Measurements from ENCODE around the gene CACNA1B.

The CACNA1B gene

GRCh38 chr9:137924761-137925369, 47.3 kb downstream of the CACNA1B start:
- DNase-seq: no peak

GRCh38 chr9:137943655-137944054, 66.1 kb downstream of the CACNA1B start:
- DNase-seq: no peak

GRCh38 chr9:137945581-137945980, 68.0 kb downstream of the CACNA1B start:
- no peak for DNase-seq

GRCh38 chr9:137946993-137947392, 69.4 kb downstream of the CACNA1B start:
- no peak for DNase-seq

- no peak for DNase-seq
Observed at GRCh38 chr9:137948642-137949041, 71.1 kb downstream of the CACNA1B start.

GRCh38 chr9:137949260-137949659, 71.7 kb downstream of the CACNA1B start:
- DNase-seq: no peak

- no peak for DNase-seq
Observed at GRCh38 chr9:137951107-137951506, 73.5 kb downstream of the CACNA1B start.

- DNase-seq: no peak
Observed at GRCh38 chr9:137951597-137952490, 74.3 kb downstream of the CACNA1B start.

GRCh38 chr9:137952976-137953666, 75.5 kb downstream of the CACNA1B start:
- DNase-seq: no peak

- DNase-seq: no peak
Observed at GRCh38 chr9:137953683-137954438, 76.3 kb downstream of the CACNA1B start.

GRCh38 chr9:137955224-137955570, 77.6 kb downstream of the CACNA1B start:
- no peak for DNase-seq

- no peak for DNase-seq
Observed at GRCh38 chr9:137955586-137955985, 78.0 kb downstream of the CACNA1B start.

- DNase-seq: no peak
Observed at GRCh38 chr9:137956039-137956438, 78.5 kb downstream of the CACNA1B start.

GRCh38 chr9:137956688-137957385, 79.3 kb downstream of the CACNA1B start:
- no peak for DNase-seq

GRCh38 chr9:137959641-137960411, 82.2 kb downstream of the CACNA1B start:
- no peak for DNase-seq

- DNase-seq: no peak
Observed at GRCh38 chr9:137960496-137960895, 82.9 kb downstream of the CACNA1B start.

- no peak for DNase-seq
Observed at GRCh38 chr9:137963525-137963924, 85.9 kb downstream of the CACNA1B start.

GRCh38 chr9:137965177-137965795, 87.7 kb downstream of the CACNA1B start:
- DNase-seq: no peak

GRCh38 chr9:137967280-137967953, 89.8 kb downstream of the CACNA1B start:
- DNase-seq: no peak

GRCh38 chr9:137968235-137968634, 90.7 kb downstream of the CACNA1B start:
- no peak for DNase-seq

GRCh38 chr9:137969008-137969407, 91.4 kb downstream of the CACNA1B start:
- no peak for DNase-seq
